Parathyroid adenoma (tissue), 2 donors: ENCODE results near the gene OR10K2.

Experiments
- H2AFZ ChIP-seq: fragments of 300-600 bp; sonication (generic); one replicate; pipeline ENCODE4 v1.7.0; 2017; ENCODE audit warnings: antibody characterized with exemption, mild to moderate bottlenecking
- H3K27ac ChIP-seq: fragments of 300-600 bp; sonication (generic); one replicate; pipeline ENCODE4 v1.7.0; 2017
- H3K27me3 ChIP-seq: fragments of 300-600 bp; sonication (generic); one replicate; pipeline ENCODE4 v1.7.0; 2017; ENCODE audit warnings: low read length; ENCODE audit not compliant: control insufficient read depth, insufficient read depth
- H3K36me3 ChIP-seq: fragments of 300-600 bp; sonication (generic); one replicate; pipeline ENCODE4 v1.7.0; 2017; ENCODE audit warnings: low read length; ENCODE audit not compliant: control insufficient read depth, insufficient read depth
- H3K4me1 ChIP-seq: fragments of 300-600 bp; sonication (generic); one replicate; pipeline ENCODE4 v1.7.0; 2017; ENCODE audit warnings: control low read depth
- H3K4me2 ChIP-seq: fragments of 300-600 bp; sonication (generic); one replicate; pipeline ENCODE4 v1.7.0; 2017; ENCODE audit warnings: low read length
- H3K4me3 ChIP-seq: fragments of 300-600 bp; sonication (generic); one replicate; pipeline ENCODE4 v1.7.0; 2017; ENCODE audit warnings: low read depth, low read length
- H3K79me2 ChIP-seq: fragments of 300-600 bp; sonication (generic); one replicate; pipeline ENCODE4 v1.7.0; 2017; ENCODE audit warnings: control low read depth
- H3K9ac ChIP-seq: fragments of 300-600 bp; sonication (generic); one replicate; pipeline ENCODE4 v1.7.0; 2017; ENCODE audit warnings: mild to moderate bottlenecking
- H3K9me3 ChIP-seq: fragments of 300-600 bp; sonication (generic); one replicate; pipeline ENCODE4 v1.7.0; 2017; ENCODE audit warnings: low read length; ENCODE audit not compliant: control insufficient read depth
- TF ChIP-seq, protein P1 (sequence below): fragments of 300-600 bp; sonication (generic); IDR thresholded peaks from one replicate; pipeline ENCODE4 v1.7.0; 2017; ENCODE audit warnings: antibody characterized with exemption, mild to moderate bottlenecking
- donor health status: primary hyperparathyroidism.

OR10K2 gene

GRCh38 chr1:158400871-158401270, 25.2 kb downstream of the OR10K2 start:
- TF ChIP-seq, protein P1, sequence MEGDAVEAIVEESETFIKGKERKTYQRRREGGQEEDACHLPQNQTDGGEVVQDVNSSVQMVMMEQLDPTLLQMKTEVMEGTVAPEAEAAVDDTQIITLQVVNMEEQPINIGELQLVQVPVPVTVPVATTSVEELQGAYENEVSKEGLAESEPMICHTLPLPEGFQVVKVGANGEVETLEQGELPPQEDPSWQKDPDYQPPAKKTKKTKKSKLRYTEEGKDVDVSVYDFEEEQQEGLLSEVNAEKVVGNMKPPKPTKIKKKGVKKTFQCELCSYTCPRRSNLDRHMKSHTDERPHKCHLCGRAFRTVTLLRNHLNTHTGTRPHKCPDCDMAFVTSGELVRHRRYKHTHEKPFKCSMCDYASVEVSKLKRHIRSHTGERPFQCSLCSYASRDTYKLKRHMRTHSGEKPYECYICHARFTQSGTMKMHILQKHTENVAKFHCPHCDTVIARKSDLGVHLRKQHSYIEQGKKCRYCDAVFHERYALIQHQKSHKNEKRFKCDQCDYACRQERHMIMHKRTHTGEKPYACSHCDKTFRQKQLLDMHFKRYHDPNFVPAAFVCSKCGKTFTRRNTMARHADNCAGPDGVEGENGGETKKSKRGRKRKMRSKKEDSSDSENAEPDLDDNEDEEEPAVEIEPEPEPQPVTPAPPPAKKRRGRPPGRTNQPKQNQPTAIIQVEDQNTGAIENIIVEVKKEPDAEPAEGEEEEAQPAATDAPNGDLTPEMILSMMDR, result no peak
- no peaks in the 10 kb centered on the region for H3K27me3 ChIP-seq
- H3K79me2 ChIP-seq, result no peaks in the 10 kb centered on the region
- no peak overlapping the region for H3K27ac ChIP-seq
- H3K4me1 ChIP-seq, result no peaks in the 10 kb centered on the region
- H3K36me3 ChIP-seq, result no peaks in the 10 kb centered on the region
- no peak overlapping the region for H3K9ac ChIP-seq
- H3K4me3 ChIP-seq, result no peak overlapping the region
- H2AFZ ChIP-seq, result no peak overlapping the region
- H3K4me2 ChIP-seq, result no peak overlapping the region
- H3K9me3 ChIP-seq, result no peaks in the 10 kb centered on the region

- no peaks in the 10 kb centered on the region for H3K79me2 ChIP-seq
- H3K9ac ChIP-seq, result no peak within 1 kb of the TSS
- H3K4me2 ChIP-seq, result no peak within 1 kb of the TSS
- H3K4me1 ChIP-seq, result no peaks in the 10 kb centered on the region
- no peaks in the 10 kb centered on the region for H3K36me3 ChIP-seq
- TF ChIP-seq, protein P1, result no peak
- no peak within 1 kb of the TSS for H3K27ac ChIP-seq
- H3K27me3 ChIP-seq, result no peaks in the 10 kb centered on the region
- H3K9me3 ChIP-seq, result no peaks in the 10 kb centered on the region
- no peak within 1 kb of the TSS for H3K4me3 ChIP-seq
- H2AFZ ChIP-seq, result no peak within 1 kb of the TSS
Observed at GRCh38 chr1:158398818-158399514, 27.1 kb downstream of the OR10K2 start, which contains the start of gene OR10T2. TSS of gene OR10T2 (minus strand) at chr1:158399466. CDS start at chr1:158399466, 0 bp downstream.

DNA sequence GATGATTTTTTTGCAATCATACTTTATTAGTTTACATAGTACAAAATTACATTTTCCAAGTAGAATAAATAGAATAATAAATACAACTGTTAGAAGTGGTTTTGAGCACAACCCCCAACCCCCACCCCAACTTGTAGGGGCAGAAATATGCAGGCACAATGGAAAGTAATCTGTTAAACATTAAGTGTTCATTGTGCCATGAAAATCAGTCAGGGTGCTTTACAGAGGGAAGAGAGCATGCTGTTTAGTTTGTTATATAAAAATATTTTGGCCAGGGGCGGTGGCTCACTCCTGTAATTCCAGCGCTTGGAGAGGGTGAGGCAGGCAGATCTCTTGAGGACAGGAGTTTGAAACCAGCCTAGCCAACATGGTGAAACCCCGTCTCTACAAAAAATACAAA, 29.4 kb downstream of the OR10K2 start:
- H3K27me3 ChIP-seq, result no peaks in the 10 kb centered on the region
- H3K4me3 ChIP-seq, result no peak overlapping the region
- H3K79me2 ChIP-seq, result no peaks in the 10 kb centered on the region
- TF ChIP-seq, protein P1, result no peak
- no peak overlapping the region for H3K4me2 ChIP-seq
- H3K9me3 ChIP-seq, result no peaks in the 10 kb centered on the region
- H3K4me1 ChIP-seq, result no peaks in the 10 kb centered on the region
- H3K9ac ChIP-seq, result no peak overlapping the region
- H2AFZ ChIP-seq, result no peak overlapping the region
- H3K36me3 ChIP-seq, result no peaks in the 10 kb centered on the region
- H3K27ac ChIP-seq, result no peak overlapping the region

- H3K27ac ChIP-seq, result no peak overlapping the region
- TF ChIP-seq, protein P1, result no peak
Observed at GRCh38 chr1:158393476-158393875, 32.6 kb downstream of the OR10K2 start.

GRCh38 chr1:158391099-158391498, 34.9 kb downstream of the OR10K2 start:
- Histone ChIP-seq H3K4me2 (no peak overlapping the region), H3K9me3 (no peaks in the 10 kb centered on the region), H2AFZ (no peak overlapping the region), H3K36me3 (no peaks in the 10 kb centered on the region), H3K27me3 (no peaks in the 10 kb centered on the region), H3K4me1 (no peaks in the 10 kb centered on the region), H3K4me3 (no peak overlapping the region), H3K27ac (no peak overlapping the region), H3K9ac (no peak overlapping the region), H3K79me2 (no peaks in the 10 kb centered on the region)
- TF ChIP-seq, protein P1, result no peak

More at GRCh38 chr1:158393476-158393875, 32.6 kb downstream of the OR10K2 start:
- Histone ChIP-seq H2AFZ (no peak overlapping the region), H3K36me3 (no peaks in the 10 kb centered on the region), H3K4me1 (no peaks in the 10 kb centered on the region), H3K9me3 (no peaks in the 10 kb centered on the region), H3K4me2 (no peak overlapping the region), H3K4me3 (no peak overlapping the region), H3K79me2 (no peaks in the 10 kb centered on the region), H3K9ac (no peak overlapping the region), H3K27me3 (no peaks in the 10 kb centered on the region)
